Stomach (tissue), 9 donors: ENCODE measurements around the gene ASPRV1. TPM values are rescaled to one million over a fixed set of nuclear protein-coding genes. Genes with fewer than 3 reads are reported as not detected.

Experiments used
- DNase-seq, 2 donors: peaks; one replicate each; pipeline versions ENCODE4 v3.0.0 to v3.0.0-alpha.2; 2013 to 2019
- H3K27ac ChIP-seq, 5 donors: fragments of 200-600 bp in 4 of 5; sonication (generic) in 4 of 5; one replicate each; pipeline ENCODE4 v1.5.1; 2013 to 2019; ENCODE audit warnings: mild to moderate bottlenecking in 1 of 5, moderate library complexity in 1 of 5
- H3K27me3 ChIP-seq, 3 donors: fragments of 200-600 bp; sonication (generic); one replicate each; pipeline ENCODE4 v1.5.1; 2017 to 2019; ENCODE audit warnings: mixed run types in 1 of 3
- H3K36me3 ChIP-seq, 4 donors: fragments of 200-600 bp; sonication (generic); 1 replicate in 3 of 4; 2 replicates in 1 of 4; pipeline ENCODE4 v1.5.1; 2016 to 2019
- H3K4me1 ChIP-seq, 4 donors: fragments of 200-600 bp; sonication (generic); one replicate each; pipeline ENCODE4 v1.5.1; 2016 to 2019
- H3K4me3 ChIP-seq, 4 donors: fragments of 200-600 bp; sonication (generic) in 3 of 4; one replicate each; pipeline ENCODE4 v1.5.1; 2016 to 2019; ENCODE audit warnings: mild to moderate bottlenecking in 1 of 4
- H3K9me3 ChIP-seq, 4 donors: fragments of 200-600 bp; sonication (generic); one replicate each; pipeline ENCODE4 v1.5.1; 2016 to 2019
- EP300 ChIP-seq: sonication (generic); formaldehyde crosslinking; IDR thresholded peaks from one replicate; pipeline ENCODE4 v1.6.1; 2017; ENCODE audit warnings: antibody characterized with exemption
- POLR2A ChIP-seq, 4 donors: fragments of 450-650 bp; IDR thresholded peaks; one replicate each; pipeline ENCODE4 v1.6.1; 2016; ENCODE audit warnings: antibody characterized with exemption in 4 of 4, control low read depth in 2 of 4, mild to moderate bottlenecking in 1 of 4, moderate library complexity in 1 of 4
- POLR2AphosphoS5 ChIP-seq, 3 donors: sonication (generic); formaldehyde crosslinking; IDR thresholded peaks; one replicate each; pipeline ENCODE4 v1.6.1; 2016; ENCODE audit warnings: antibody characterized with exemption in 3 of 3
- WGBS, 5 donors: extraction: QIAGEN DNeasy Blood & Tissue Kit in 3 of 5; methylation state at CpG; one replicate each; pipeline versions ENCODE4 v1.1.5 to v1.1.7; 2013 to 2018; 5-methylcytosine and 5-hydroxymethylcytosine counted together
- intact Hi-C: fragments of 100-400 bp; cut with DNase I; formaldehyde crosslinking; loops from one replicate; pipeline ENCODE4 v1.15.1; 2023; ENCODE audit warnings: low total_unique reads
- polyA plus RNA-seq, 3 donors: library from polyadenylated mRNA; stranded (reverse); fragments of 200-250 nt; gene quantifications; one replicate each; pipeline ENCODE4 v1.2.3, GENCODE V29; 2013
- total RNA-seq, 5 donors: library from RNA; depleted of rRNA; stranded (reverse); fragments of >200 nt; gene quantifications; one replicate each; pipeline versions ENCODE4 v1.1.0 to v1.2.3, GENCODE V29; 2014 to 2016
- TF ChIP-seq, protein P1 (sequence below), 7 experiments: fragments of 450-650 bp in 4 of 7; fragments of 200-600 bp in 3 of 7; sonication (generic) in 3 of 7; IDR thresholded peaks; one replicate each; pipeline ENCODE4 v1.5.1; 2016 to 2019; ENCODE audit warnings: antibody characterized with exemption in 7 of 7, control low read depth in 2 of 7, mild to moderate bottlenecking in 1 of 7
- donor health status: healthy with polysubstance abuse.
- donor health status: Bipolar disorder and iron deficiency.
- donor health status: healthy.

ASPRV1 gene
- total and polyA plus RNA-seq, 8 donors = 0.44 to 6.4 (median 1.5) TPM; not detected in 2

GRCh38 chr2:69983392-69983966 lies 22.0 kb upstream of the ASPRV1 start:
- intact Hi-C loops = no loop called here
- TF ChIP-seq POLR2AphosphoS5 (IDR thresholded peaks at IDR 0.05) = no peak
- TF ChIP-seq POLR2A (IDR thresholded peaks at IDR 0.05) = no peak
- TF ChIP-seq, protein P1, sequence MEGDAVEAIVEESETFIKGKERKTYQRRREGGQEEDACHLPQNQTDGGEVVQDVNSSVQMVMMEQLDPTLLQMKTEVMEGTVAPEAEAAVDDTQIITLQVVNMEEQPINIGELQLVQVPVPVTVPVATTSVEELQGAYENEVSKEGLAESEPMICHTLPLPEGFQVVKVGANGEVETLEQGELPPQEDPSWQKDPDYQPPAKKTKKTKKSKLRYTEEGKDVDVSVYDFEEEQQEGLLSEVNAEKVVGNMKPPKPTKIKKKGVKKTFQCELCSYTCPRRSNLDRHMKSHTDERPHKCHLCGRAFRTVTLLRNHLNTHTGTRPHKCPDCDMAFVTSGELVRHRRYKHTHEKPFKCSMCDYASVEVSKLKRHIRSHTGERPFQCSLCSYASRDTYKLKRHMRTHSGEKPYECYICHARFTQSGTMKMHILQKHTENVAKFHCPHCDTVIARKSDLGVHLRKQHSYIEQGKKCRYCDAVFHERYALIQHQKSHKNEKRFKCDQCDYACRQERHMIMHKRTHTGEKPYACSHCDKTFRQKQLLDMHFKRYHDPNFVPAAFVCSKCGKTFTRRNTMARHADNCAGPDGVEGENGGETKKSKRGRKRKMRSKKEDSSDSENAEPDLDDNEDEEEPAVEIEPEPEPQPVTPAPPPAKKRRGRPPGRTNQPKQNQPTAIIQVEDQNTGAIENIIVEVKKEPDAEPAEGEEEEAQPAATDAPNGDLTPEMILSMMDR (IDR thresholded peaks at IDR 0.05) = no peak
- no peak for TF ChIP-seq EP300
- H3K27ac ChIP-seq = peak overlapping the region in 1 of 5 donors; percentile 29
- no peaks in the 10 kb centered on the region for H3K36me3 ChIP-seq
- H3K9me3 ChIP-seq = no peaks in the 10 kb centered on the region
- DNase-seq = no peak
- 79 to 97% (median 92%) methylated on average over 3 of the region's 3 CpGs for WGBS, 5 donors
- no peaks in the 10 kb centered on the region for H3K27me3 ChIP-seq
- H3K4me3 ChIP-seq = no peak overlapping the region
- no peaks in the 10 kb centered on the region for H3K4me1 ChIP-seq

GRCh38 chr2:69979902-69980807 lies 18.7 kb upstream of the ASPRV1 start:
- no peaks in the 10 kb centered on the region for H3K36me3 ChIP-seq
- H3K4me3 ChIP-seq = no peak overlapping the region
- peak overlapping the region in 1 of 5 donors; percentile 53 for H3K27ac ChIP-seq
- 76 to 86% (median 78%) methylated on average over 8 of the region's 8 CpGs for WGBS, 5 donors
- no peaks in the 10 kb centered on the region for H3K27me3 ChIP-seq
- peaks cover 3 to 11% (median 8%) of the 10 kb centered on the region in 4 donors for H3K4me1 ChIP-seq
- DNase-seq = no peak
- intact Hi-C loops = no loop called here
- TF ChIP-seq POLR2A (IDR thresholded peaks at IDR 0.05) = no peak
- TF ChIP-seq, protein P1 (IDR thresholded peaks at IDR 0.05) = no peak
- H3K9me3 ChIP-seq = no peaks in the 10 kb centered on the region

- DNase-seq = no peak
- Histone ChIP-seq H3K4me3 (no peak overlapping the region), H3K27ac (peak overlapping the region in 2 of 5 donors; percentile 16 to 68), H3K4me1 (peaks cover 3 to 20% (median 13%) of the 10 kb centered on the region in 4 donors), H3K27me3 (no peaks in the 10 kb centered on the region), H3K9me3 (no peaks in the 10 kb centered on the region), H3K36me3 (no peaks in the 10 kb centered on the region)
- intact Hi-C loops = no loop called here
- 66 to 84% (median 69%) methylated on average over 3 to 4 of the region's 4 CpGs for WGBS, 5 donors
- TF ChIP-seq POLR2AphosphoS5 (IDR thresholded peaks at IDR 0.05) (no peak), EP300 (no peak), POLR2A (IDR thresholded peaks at IDR 0.05) (no peak)
- TF ChIP-seq, protein P1 (IDR thresholded peaks at IDR 0.05) = no peak
These were observed 16.6 kb upstream of the ASPRV1 start for GRCh38 chr2:69977906-69978482.

- Histone ChIP-seq H3K4me3 (no peak overlapping the region), H3K27me3 (no peaks in the 10 kb centered on the region), H3K4me1 (peaks cover 3 to 28% (median 14%) of the 10 kb centered on the region in 4 donors), H3K9me3 (no peaks in the 10 kb centered on the region), H3K36me3 (no peaks in the 10 kb centered on the region), H3K27ac (peak overlapping the region in 2 of 5 donors; percentile 68 to 72)
- WGBS, 5 donors = 81 to 95% (median 89%) methylated on average over 8 of the region's 8 CpGs
- no peak for DNase-seq
- no peak for TF ChIP-seq EP300
- TF ChIP-seq POLR2AphosphoS5 (IDR thresholded peaks at IDR 0.05) = peak in 1 of 3 donors; percentile 16
- intact Hi-C loops = no loop called here
These were observed 15.8 kb upstream of the ASPRV1 start for GRCh38 chr2:69977186-69977585.
